Measurements from ENCODE around the gene NDUFS6.

DNA sequence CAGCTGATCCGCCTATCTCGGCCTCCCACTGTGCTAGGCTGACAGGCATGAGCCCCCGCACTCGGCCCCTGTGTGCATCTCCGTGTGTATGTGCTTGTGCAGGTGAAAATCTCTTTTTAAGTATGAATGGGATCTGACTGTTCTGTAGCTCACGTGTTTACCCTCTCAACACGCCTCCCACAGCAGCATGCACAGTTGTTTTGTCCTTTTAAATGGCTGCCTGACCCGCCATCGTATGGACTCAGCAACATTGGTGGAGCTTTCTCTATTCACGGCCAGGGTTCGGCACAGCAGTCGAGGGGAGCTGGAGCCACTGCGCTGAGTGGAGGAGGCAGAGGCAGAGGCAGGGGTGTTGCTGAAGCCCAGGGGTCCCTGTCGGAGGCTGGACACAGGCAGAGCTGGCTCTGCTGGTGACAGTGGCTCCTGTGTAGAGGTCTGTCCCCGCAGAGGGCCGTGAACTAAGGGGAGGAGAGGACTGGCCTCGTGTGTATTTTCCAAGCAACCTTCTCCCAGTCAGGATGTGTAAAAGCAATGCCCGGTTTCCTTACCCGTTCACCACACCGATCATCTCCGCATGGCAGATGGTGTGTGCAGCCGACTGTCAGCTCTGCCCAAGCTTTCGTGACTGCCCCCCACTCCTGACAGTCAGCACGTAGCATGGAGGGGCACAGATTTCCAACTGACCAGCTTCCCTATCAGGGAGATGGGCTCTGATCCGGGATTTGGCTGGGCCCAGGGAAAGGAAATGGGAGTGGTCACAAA is 38.9 kb upstream of the NDUFS6 start:
- TF ChIP-seq, protein P1, sequence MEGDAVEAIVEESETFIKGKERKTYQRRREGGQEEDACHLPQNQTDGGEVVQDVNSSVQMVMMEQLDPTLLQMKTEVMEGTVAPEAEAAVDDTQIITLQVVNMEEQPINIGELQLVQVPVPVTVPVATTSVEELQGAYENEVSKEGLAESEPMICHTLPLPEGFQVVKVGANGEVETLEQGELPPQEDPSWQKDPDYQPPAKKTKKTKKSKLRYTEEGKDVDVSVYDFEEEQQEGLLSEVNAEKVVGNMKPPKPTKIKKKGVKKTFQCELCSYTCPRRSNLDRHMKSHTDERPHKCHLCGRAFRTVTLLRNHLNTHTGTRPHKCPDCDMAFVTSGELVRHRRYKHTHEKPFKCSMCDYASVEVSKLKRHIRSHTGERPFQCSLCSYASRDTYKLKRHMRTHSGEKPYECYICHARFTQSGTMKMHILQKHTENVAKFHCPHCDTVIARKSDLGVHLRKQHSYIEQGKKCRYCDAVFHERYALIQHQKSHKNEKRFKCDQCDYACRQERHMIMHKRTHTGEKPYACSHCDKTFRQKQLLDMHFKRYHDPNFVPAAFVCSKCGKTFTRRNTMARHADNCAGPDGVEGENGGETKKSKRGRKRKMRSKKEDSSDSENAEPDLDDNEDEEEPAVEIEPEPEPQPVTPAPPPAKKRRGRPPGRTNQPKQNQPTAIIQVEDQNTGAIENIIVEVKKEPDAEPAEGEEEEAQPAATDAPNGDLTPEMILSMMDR (IDR thresholded peaks at IDR 0.05): no peak
- TF ChIP-seq POLR2A (IDR thresholded peaks at IDR 0.05): no peak
